ENCODE measurements around the gene CNTN2. TPM values are rescaled to one million over a fixed set of nuclear protein-coding genes. Genes with fewer than 3 reads are reported as not detected.

Gene CNTN2
- total RNA-seq, 1 experiment from 2014 or later = not detected

DNA sequence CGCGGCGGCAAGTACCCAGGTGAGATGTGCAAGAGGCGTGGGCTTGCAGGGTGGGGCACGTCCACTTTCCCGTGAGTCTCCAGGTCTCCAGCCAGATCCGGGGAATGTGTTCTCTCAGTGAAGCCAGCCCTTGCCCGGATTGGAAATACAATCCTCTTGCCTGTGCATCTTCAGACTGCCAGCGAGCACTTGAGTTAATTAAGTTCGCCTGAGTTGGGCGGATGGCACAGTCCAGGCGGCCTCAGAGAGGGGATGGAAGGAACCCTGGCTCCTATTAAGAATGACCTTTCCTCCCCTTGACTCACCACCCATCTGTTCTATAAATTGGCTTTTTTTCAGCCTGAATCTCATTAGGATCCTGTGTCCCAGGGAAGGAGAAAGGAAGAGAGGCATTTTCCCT lies 33.3 kb upstream of the CNTN2 start:
- ChIA-PET POLR2A (ENCODE audit: unreplicated experiment) (no interaction called here), CTCF (no interaction called here)
- intact Hi-C loops (cut with micrococcal nuclease; ENCODE audit: unreplicated experiment) = no loop called here
- no peak for DNase-seq
- Histone ChIP-seq H3K4me1 (replicated peaks; ENCODE audit: insufficient read depth) (no peaks in the 10 kb centered on the region), H3K27ac (no peak overlapping the region), H2AFZ (no peak overlapping the region), H3K4me2 (no peak overlapping the region), H3K9me3 (ENCODE audit: insufficient read depth, low read depth) (no peaks in the 10 kb centered on the region), H3K9me2 (ENCODE audit: insufficient read depth) (no peaks in the 10 kb centered on the region), H3F3A (ENCODE audit: insufficient read depth, low read depth) (no peaks in the 10 kb centered on the region), H3K4me3 (no peak overlapping the region), H4K20me1 (ENCODE audit: insufficient read depth) (no peaks in the 10 kb centered on the region), H3K79me2 (ENCODE audit: low read depth) (no peaks in the 10 kb centered on the region), H3K36me3 (ENCODE audit: low read depth) (no peaks in the 10 kb centered on the region), H3K27me3 (ENCODE audit: insufficient read depth, low read depth) (peaks cover 99% of the 10 kb centered on the region)
- BruUV-seq (replicated peaks) = no TSS peak
- no peak for TF ChIP-seq EZH2 (IDR thresholded peaks at IDR 0.05; ENCODE audit: low read depth)
- TF ChIP-seq, protein P1, sequence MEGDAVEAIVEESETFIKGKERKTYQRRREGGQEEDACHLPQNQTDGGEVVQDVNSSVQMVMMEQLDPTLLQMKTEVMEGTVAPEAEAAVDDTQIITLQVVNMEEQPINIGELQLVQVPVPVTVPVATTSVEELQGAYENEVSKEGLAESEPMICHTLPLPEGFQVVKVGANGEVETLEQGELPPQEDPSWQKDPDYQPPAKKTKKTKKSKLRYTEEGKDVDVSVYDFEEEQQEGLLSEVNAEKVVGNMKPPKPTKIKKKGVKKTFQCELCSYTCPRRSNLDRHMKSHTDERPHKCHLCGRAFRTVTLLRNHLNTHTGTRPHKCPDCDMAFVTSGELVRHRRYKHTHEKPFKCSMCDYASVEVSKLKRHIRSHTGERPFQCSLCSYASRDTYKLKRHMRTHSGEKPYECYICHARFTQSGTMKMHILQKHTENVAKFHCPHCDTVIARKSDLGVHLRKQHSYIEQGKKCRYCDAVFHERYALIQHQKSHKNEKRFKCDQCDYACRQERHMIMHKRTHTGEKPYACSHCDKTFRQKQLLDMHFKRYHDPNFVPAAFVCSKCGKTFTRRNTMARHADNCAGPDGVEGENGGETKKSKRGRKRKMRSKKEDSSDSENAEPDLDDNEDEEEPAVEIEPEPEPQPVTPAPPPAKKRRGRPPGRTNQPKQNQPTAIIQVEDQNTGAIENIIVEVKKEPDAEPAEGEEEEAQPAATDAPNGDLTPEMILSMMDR (conservative IDR thresholded peaks at IDR 0.05) = no peak

DNA sequence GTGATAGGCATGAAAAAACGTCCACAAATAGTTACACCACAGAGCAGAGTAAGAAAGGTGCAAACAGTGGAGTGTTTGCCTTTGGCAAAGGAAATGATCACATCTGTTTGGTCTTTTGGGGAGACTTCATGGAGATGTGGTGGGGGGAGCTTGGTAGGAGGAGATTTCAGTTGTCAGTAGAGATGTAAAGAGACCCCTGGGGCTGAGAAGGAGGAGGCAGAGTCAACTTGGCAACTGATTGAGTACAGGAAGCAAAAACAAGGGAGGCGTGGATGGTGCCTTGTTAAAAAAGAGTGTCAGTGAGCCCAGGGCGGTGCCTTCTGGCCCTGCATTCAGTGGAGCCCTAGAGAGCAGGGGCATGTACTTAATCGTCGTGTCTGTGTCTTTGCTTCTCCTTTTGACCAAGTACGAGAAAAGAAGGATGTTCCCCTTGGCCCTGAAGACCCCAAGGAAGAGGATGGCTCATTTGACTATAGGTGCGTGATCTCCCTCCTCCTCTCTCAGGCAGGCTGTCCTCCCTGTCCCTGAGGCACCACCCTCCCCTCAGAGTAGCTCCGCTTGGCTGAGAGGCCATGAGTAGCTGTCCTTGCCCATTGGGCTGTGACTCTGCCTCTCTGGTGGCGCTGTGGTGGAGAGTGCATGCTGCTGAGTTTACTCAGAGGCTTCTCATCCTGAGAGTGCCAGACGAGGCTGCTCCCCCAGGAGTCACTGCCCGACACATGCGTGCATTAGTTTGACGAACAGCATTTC lies 30.4 kb upstream of the CNTN2 start:
- peaks cover 99% of the 10 kb centered on the region for H3K27me3 ChIP-seq (ENCODE audit: insufficient read depth, low read depth)
- no peak for TF ChIP-seq EZH2 (IDR thresholded peaks at IDR 0.05; ENCODE audit: low read depth)

DNA sequence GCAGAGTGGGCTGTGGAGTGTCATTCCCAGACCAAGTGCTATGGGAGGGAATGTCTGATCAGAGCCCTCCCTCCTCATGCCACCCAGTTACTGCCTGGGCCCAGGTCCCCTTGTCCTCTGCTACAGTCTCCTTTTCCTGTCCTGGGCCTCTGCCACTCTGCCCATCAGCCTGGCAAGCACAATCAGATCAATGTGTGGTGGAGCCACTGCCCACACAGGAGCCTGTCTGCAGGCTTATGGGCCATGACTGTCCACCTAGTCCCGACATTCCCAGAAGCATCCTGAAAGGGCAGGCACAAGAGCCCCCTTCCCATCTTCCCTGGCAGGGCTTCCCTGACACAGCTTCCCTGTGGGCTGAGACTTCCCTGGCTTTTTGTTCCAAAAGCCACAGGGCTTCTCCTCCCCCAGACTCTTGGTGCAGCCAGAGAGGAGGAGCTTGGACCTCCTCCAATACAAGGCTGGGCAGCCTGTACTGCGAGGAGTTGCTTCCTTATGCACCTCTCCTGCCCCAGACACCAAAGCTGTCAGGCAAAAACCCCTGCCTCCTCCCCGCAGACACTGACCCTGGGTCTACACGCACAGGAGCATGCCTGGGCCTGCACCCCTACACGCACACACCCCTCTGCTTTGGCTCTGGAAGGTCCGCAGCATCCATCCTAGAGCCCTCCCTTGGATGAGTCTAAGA lies 29.2 kb upstream of the CNTN2 start:
- no peak overlapping the region for H2AFZ ChIP-seq
- POLR2A ChIA-PET (ENCODE audit: unreplicated experiment) = no interaction called here
- peak in 1 of 2 experiments; percentile 5 for DNase-seq

More for the DNA sequence above, 30.4 kb upstream of the CNTN2 start:
- H3K36me3 ChIP-seq (ENCODE audit: low read depth) = no peaks in the 10 kb centered on the region
- H4K20me1 ChIP-seq (ENCODE audit: insufficient read depth) = no peaks in the 10 kb centered on the region
- no peak overlapping the region for H3K4me2 ChIP-seq
- no peak for DNase-seq
- intact Hi-C loops (cut with micrococcal nuclease; ENCODE audit: unreplicated experiment) = no loop called here
- no peaks in the 10 kb centered on the region for H3K4me1 ChIP-seq (replicated peaks; ENCODE audit: insufficient read depth)
- H3K9me3 ChIP-seq (ENCODE audit: insufficient read depth, low read depth) = no peaks in the 10 kb centered on the region
- ChIA-PET CTCF (interaction anchor here (0.5 kb wide), 1 partner anchor 345 kb away, joined by 9 read pairs; no protein-coding TSS in a partner anchor), POLR2A (ENCODE audit: unreplicated experiment) (no interaction called here)
- H3K9me2 ChIP-seq (ENCODE audit: insufficient read depth) = no peaks in the 10 kb centered on the region; the same call in 1 of the 2 replicates
- H3K27ac ChIP-seq = no peak overlapping the region
- BruUV-seq (replicated peaks) = no TSS peak
- H2AFZ ChIP-seq = no peak overlapping the region
- H3K4me3 ChIP-seq = no peak overlapping the region
- no peaks in the 10 kb centered on the region for H3K79me2 ChIP-seq (ENCODE audit: low read depth)
- H3F3A ChIP-seq (ENCODE audit: insufficient read depth, low read depth) = no peaks in the 10 kb centered on the region

More for the DNA sequence above, 29.2 kb upstream of the CNTN2 start:
- Histone ChIP-seq H3K4me2 (no peak overlapping the region), H4K20me1 (ENCODE audit: insufficient read depth) (no peaks in the 10 kb centered on the region), H3K36me3 (ENCODE audit: low read depth) (no peaks in the 10 kb centered on the region), H3F3A (ENCODE audit: insufficient read depth, low read depth) (no peaks in the 10 kb centered on the region), H3K4me3 (no peak overlapping the region), H3K79me2 (ENCODE audit: low read depth) (no peaks in the 10 kb centered on the region), H3K27me3 (ENCODE audit: insufficient read depth, low read depth) (peaks cover 99% of the 10 kb centered on the region), H3K9me2 (ENCODE audit: insufficient read depth) (no peaks in the 10 kb centered on the region; the same call in 1 of the 2 replicates), H3K9me3 (ENCODE audit: insufficient read depth, low read depth) (no peaks in the 10 kb centered on the region), H3K27ac (no peak overlapping the region), H3K4me1 (replicated peaks; ENCODE audit: insufficient read depth) (no peaks in the 10 kb centered on the region)
- no TSS peak for BruUV-seq (replicated peaks)
- no peak for TF ChIP-seq EZH2 (IDR thresholded peaks at IDR 0.05; ENCODE audit: low read depth)
- TF ChIP-seq, protein P1 (conservative IDR thresholded peaks at IDR 0.05) = no peak
- intact Hi-C loops (cut with micrococcal nuclease; ENCODE audit: unreplicated experiment) = no loop called here
- CTCF ChIA-PET = interaction anchor here (0.7 kb wide), 1 partner anchor 24 kb away, joined by 3 read pairs; no protein-coding TSS in a partner anchor

All from PC-9 (cell line).